HG02885 (cell line): Measurements from ENCODE around the gene RNF126.
"Not testable (repeated sequence)": the region's sequence is repeated elsewhere in the genome, so short reads cannot be mapped to it uniquely, and the experiment has no call there.

Source experiments
- ATAC-seq: cut with Tn5 transposase; IDR thresholded peaks from one replicate; pipeline ENCODE4 v1.9.1; 2021; ENCODE audit warnings: mild to moderate bottlenecking; ENCODE audit not compliant: unreplicated experiment, poor library complexity

The RNF126 gene

GRCh38 chr19:632579-633067, 30.4 kb downstream of the RNF126 start:
- ATAC-seq, result peak; percentile 19

- ATAC-seq, result no peak
These were observed 32.9 kb downstream of the RNF126 start for GRCh38 chr19:629961-630714.

DNA sequence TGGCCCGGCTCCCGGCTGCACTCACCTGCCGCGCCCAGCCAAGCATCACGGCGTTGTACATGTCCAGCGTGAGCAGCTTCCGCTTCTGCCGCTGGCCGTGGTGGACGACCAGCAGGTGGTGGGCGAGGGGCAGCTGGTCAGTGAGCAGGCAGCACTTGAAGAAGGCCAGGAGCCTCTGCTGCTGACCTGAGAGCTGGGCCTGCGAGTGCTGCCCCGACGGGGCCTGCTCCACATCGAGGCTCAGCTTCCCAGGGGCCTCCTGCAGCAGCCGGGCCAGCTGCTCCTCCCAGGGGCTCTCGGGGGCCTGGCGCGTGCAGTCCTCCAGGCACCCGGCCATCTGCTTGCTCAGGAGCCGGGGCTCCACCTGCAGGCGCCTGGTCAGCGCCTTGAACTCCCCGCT, 33.5 kb downstream of the RNF126 start:
- ATAC-seq, result not testable (repeated sequence)

GRCh38 chr19:628168-628567, 34.8 kb downstream of the RNF126 start:
- ATAC-seq, result no peak

DNA sequence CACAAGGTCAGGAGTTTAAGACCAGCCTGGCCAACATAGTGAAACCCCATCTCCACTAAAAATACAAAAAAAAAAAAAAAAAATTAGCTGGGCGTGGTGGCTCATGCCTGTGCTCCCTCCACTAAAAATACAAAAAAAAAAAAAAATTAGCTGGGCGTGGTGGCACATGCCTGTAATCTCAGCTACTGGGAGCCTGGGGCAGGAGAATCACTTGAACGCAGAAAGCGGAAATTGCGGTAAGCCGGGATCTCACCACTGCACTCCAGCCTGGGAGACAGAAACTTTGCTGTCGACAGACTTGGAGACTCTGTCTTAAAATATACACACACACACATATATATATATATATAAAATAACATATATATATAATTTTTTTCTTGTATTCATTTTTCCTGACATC, 36.4 kb downstream of the RNF126 start:
- ATAC-seq, result not testable (repeated sequence)

DNA sequence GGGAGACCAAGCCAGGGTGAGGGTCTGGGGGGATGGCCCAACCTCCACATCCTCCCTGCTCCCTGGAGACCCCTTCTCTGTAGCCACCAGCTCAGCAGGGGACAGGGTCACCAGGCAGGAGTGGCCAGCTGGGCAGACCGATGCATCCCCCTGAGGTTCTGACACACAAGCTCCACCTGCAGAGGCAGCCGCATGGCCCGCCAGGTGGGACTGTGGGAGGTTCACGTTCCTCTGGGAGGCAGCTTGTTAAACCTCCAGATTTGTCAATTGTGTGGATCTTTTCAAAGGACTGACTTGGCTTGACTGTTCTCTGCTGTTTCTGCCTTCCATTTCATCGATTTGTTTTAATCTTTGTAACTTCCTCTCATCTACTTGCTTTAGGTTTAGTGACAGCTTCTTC, 37.8 kb downstream of the RNF126 start:
- no peak for ATAC-seq

DNA sequence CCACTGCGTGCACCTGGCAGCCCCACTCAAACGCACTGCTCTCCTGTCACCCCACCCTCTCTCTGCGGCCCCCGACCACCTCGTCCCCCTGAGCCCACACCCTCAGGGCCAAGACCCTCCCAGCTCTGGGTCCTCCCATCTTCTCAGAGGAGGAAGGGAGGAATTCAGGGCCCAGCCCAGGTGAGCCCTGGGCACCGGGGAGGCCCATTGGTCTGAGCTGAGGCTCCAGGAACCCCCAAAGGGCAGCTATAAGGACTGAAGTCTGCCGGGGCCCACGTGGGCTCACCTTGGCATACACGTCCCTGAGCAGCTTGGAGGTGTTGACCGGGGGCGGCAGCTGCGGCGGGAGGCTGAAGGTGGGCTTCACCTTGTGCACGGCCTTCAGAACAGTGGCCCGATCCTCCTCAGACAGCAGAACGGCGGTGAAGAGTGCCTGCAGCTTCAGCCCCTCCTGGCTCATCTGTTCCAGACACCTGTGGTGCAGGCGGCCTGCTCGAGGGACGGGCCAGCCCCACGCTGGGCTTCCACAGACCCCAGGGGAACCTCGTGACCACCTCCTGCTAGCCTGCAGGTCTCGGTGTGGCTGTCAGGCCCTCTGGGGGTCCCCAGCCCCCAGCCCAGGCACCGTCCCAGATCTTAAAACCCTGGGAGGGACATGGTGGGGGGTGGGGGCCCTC, 38.4 kb downstream of the RNF126 start:
- ATAC-seq, result no peak

DNA sequence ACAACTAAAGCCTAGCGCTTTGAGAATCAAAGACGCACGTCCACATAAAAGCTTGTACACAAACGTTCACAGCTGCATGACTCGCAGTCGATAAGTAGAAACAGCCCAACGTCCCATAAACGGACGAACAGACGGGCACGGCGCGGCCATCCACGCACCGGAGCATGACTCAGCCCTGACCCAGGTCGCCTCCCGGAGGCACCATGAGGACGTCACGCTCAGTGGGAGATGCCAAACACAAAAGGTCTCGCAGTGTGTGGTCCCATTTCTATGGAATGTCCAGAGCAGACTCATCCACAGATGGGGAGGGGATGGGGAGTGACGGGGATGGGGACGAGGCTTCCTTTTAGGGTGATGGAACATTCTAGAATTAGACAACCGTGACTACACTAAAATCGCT, 39.0 kb downstream of the RNF126 start:
- ATAC-seq, result no peak

GRCh38 chr19:623175-623916, 39.7 kb downstream of the RNF126 start:
- ATAC-seq, result no peak

DNA sequence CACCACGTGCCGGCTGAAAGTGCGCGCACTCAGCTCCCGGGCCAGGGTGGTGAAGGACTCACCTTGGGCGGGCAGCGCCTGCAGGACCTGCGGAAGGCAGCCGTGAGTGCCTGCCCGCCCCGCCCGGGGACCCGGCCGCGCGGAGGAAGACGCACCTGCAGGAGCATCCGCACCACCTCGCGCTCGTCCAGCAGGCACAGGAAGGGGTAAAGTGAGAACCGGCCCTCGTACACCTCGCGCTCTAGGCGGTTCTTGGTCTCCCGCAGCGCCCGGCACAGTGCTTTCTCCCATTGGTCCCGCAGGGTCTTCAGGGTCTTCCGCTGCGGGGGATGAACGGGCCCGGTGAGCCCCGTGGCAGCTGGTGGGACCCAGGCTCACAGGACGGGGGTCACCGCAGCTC, 40.3 kb downstream of the RNF126 start:
- no peak for ATAC-seq

- ATAC-seq, result no peak
These were observed 41.2 kb downstream of the RNF126 start for GRCh38 chr19:621819-622218.

DNA sequence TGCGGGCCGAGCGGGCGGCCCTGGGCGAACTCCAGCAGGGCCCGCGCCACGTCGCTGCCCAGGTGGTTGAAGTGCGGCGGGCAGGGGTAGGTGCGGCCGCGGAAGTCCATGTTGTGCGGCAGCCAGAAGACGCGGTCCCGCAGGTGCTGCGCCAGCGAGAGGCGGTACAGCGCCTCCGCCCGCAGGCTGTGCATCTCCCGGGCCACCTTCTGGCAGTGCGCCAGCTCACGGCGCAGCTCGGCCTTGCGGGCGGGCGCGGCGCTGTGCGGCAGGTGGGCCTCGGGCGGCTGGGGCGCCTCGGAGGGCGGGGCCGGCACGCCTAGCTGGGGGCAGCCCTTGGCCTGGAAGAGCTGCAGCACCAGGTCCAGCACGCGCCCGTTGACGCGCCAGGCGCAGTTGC, 41.8 kb downstream of the RNF126 start:
- ATAC-seq, result not testable (repeated sequence)

DNA sequence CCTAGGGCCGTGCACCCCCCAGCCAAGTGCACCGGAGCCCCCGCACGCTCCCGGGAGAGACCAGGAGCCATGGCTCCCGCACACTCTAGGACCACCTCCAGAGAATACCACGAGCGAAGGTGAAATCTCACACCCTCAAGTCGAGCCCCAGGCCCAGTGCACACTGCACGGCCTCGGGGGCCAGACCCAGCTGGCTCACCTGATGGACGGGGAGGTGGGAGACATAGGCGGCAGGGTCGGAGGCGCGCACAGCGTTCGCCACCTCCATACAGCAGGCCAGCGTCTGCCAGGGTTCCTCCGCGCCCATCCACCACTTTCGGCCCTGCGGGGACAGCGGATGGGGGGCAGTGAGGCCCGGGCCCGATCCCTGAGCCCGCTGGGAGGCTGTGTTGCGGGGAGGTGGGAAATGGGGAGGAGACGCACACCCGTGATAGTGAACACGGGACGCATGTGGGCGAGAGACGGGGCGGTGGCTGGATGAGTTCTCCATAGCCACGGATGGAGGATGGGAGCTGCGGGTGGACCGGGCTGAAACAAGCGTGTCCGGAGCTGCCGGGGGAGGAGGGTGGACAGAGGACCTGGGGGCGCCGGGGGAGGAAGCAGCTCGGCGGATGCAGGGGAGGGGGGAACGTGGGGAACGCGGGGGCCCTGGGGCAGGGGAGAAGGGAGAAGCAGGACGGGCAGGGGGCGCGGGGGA, 42.7 kb downstream of the RNF126 start:
- ATAC-seq, result no peak

DNA sequence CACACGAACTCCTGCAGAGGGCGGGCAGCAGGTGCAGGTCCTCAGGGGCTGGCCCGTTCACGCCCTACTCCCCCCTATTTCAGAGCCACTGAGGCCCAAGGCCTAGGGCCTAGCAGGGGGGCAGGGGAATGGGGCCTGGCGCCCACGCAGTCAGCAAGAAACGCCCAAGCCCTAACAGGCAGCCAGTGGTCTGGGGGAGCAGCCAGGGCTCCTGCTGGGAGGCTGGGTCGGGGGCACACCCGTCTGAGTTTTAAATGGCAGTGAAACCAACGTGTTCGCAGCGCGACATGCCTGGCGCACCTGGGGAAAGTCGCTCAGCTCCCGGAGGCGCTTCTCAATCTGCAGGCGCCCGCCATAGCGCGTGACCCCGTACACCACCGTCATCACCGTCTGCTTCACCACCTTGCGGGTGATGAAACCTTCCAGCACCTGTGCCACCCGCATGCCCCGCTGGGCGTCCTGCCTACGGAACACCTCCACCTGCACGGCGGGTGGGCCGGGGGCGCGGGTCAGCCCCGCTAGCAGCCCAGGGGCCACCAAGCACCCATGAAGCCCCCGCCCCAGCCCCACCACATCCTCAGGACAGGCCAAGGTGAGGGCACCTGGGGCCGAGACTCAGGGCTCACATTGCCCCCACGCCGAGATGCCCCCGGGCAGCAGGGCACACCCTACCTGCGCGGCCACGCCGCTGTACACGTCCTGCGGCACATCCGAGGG, 43.6 kb downstream of the RNF126 start:
- no peak for ATAC-seq

GRCh38 chr19:618674-619285, 44.2 kb downstream of the RNF126 start:
- ATAC-seq, result no peak

DNA sequence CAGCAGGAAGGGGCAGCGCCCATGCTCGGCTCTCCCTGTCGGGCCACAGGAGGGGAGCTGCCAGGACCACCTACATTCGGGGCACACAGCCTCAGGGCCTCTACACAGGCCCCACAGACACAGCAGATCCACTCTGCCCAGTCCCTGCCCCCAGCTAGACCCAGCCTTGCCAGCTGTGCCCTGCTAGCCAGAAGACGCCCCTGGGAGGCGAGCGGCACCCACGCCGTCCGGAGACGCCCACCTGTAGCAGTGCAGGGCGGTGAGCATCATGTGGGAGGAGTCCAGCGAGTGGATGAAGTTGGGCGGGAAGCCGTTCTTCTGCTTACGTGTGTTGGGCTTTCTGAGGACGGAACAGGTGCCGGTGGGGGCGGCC, 44.8 kb downstream of the RNF126 start:
- no peak for ATAC-seq

- ATAC-seq, result no peak
These were observed 45.3 kb downstream of the RNF126 start for GRCh38 chr19:617551-618246.

- ATAC-seq, result no peak
These were observed 46.1 kb downstream of the RNF126 start for GRCh38 chr19:616747-617526.
